ENCODE data around the gene NR2C2. TPM values are rescaled to one million over a fixed set of nuclear protein-coding genes. Genes with fewer than 3 reads are reported as not detected.

NR2C2 gene
- total RNA-seq, 1 donor from 2014 or later: 15.0 TPM

- Histone ChIP-seq H3K27me3 (ENCODE audit: control insufficient read depth, insufficient read depth, low read length) (no peaks in the 10 kb centered on the region), H3K4me3 (ENCODE audit: low read depth, low read length) (no peak overlapping the region), H3K36me3 (ENCODE audit: control insufficient read depth, insufficient read depth, low read length) (peaks cover 18% of the 10 kb centered on the region)
- FAIRE-seq: no peak
- no peak for DNase-seq (ENCODE audit: low read depth)
- no peak for TF ChIP-seq CTCF (IDR thresholded peaks at IDR 0.05; ENCODE audit: insufficient read depth, low read length, severe bottlenecking)
These were observed 103.2 kb downstream of the NR2C2 start for GRCh38 chr3:15050405-15051092.

DNA sequence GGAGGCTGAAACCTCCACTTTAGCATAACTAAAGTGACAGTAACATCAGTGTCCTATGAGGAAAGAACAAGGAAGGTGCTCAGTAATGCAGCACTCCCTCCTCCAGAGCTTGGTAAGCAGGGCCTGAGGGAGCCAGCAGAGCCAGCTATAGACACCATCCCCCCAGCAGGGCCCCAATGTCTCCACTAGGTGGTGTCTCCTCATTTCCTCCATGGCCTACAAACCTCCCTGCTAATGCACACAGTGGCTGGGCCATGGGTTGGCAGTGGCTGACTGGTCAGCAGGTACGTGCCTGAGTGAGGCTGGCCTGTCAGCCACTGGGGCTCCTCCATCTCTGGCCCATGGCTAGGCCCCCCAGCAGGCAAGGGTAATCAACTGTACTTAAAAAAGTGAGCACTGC is 104.1 kb downstream of the NR2C2 start:
- no peak overlapping the region for H3K4me3 ChIP-seq (ENCODE audit: low read depth, low read length)
- peaks cover 17% of the 10 kb centered on the region for H3K36me3 ChIP-seq (ENCODE audit: control insufficient read depth, insufficient read depth, low read length)
- FAIRE-seq (no peak), DNase-seq (ENCODE audit: low read depth) (peak; percentile 50)
- no peaks in the 10 kb centered on the region for H3K27me3 ChIP-seq (ENCODE audit: control insufficient read depth, insufficient read depth, low read length)
- TF ChIP-seq CTCF (IDR thresholded peaks at IDR 0.05; ENCODE audit: insufficient read depth, low read length, severe bottlenecking): peak; percentile 86

DNA sequence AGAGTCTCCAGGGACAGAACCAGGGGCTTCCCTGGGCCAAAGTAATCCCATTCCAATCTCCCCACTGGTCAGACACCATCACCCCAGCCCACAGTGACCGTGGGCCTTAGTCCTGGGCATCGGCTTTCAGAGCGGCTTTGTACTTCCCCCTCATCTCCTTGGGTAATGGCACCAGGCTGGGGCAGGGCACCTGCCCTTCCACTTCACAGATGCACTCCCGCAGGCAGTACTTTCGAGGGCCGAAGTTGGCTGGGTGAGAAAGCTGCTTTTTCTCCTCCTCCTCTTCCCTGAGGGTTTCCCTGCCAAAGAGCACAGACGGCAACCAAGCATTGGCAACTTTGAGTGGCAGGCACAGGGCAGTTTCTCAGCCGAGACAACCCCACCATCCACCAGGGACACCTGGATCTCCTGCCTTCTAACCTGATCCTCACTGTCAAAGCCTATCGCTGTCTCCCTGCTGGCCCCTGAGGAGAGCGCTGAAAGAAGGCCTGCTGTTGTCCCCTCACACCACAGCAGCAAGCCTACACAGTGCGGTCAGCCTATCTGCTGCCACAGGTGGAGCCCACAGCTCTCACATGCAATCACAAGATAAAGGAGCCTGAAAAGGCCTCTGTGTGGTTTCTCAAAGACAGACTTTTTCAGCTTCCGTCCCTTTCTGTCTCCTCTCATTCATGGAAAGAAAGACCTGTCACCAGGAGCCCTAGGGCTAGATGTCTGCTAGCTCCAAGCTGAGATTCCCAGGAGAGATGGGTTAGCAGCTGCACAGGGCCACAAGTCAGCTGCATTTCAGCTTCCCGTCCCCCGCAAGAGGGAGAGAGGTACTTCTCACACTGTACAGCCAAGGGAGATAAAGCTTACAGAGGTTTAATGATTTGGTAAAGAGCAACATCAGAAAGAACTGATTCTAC is 105.2 kb downstream of the NR2C2 start:
- peaks cover 22% of the 10 kb centered on the region for H3K36me3 ChIP-seq (ENCODE audit: control insufficient read depth, insufficient read depth, low read length)
- no peak for TF ChIP-seq CTCF (IDR thresholded peaks at IDR 0.05; ENCODE audit: insufficient read depth, low read length, severe bottlenecking)
- DNase-seq (ENCODE audit: low read depth) (no peak), FAIRE-seq (no peak)
- H3K4me3 ChIP-seq (ENCODE audit: low read depth, low read length): no peak overlapping the region
- no peaks in the 10 kb centered on the region for H3K27me3 ChIP-seq (ENCODE audit: control insufficient read depth, insufficient read depth, low read length)

- Histone ChIP-seq H3K27me3 (ENCODE audit: control insufficient read depth, insufficient read depth, low read length) (no peaks in the 10 kb centered on the region), H3K36me3 (ENCODE audit: control insufficient read depth, insufficient read depth, low read length) (peaks cover 24% of the 10 kb centered on the region), H3K4me3 (ENCODE audit: low read depth, low read length) (no peak overlapping the region)
- no peak for TF ChIP-seq CTCF (IDR thresholded peaks at IDR 0.05; ENCODE audit: insufficient read depth, low read length, severe bottlenecking)
- FAIRE-seq (no peak), DNase-seq (ENCODE audit: low read depth) (no peak)
These were observed 106.2 kb downstream of the NR2C2 start for GRCh38 chr3:15053541-15053940.

DNA sequence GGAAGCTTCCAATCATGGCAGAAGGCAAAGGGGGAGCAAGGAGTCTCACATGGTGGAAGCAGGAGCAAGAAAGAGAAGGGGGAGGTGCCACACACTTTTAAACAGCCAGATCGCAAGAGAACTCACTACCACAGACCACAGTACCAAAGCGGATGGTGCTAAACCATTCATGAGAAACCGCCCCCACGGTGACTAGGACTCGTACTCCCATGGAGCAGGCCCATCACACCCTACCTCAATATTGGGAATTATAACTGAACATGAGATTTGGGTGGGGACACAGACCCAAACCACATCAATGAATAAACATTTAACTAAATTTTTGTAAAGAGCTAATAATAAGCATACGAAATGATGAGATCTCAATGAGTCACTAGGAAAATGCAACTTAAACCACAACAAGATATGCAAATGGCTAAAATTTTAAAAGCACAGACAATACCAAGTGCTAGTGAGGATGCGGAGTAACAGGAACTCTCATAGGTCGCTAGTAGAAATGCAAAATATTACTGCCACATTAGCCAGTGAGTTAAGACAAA is 107.7 kb downstream of the NR2C2 start:
- Histone ChIP-seq H3K4me3 (ENCODE audit: low read depth, low read length) (no peak overlapping the region), H3K36me3 (ENCODE audit: control insufficient read depth, insufficient read depth, low read length) (peaks cover 24% of the 10 kb centered on the region), H3K27me3 (ENCODE audit: control insufficient read depth, insufficient read depth, low read length) (no peaks in the 10 kb centered on the region)
- DNase-seq (ENCODE audit: low read depth) (no peak), FAIRE-seq (no peak)
- TF ChIP-seq CTCF (IDR thresholded peaks at IDR 0.05; ENCODE audit: insufficient read depth, low read length, severe bottlenecking): no peak

Measured in bronchial epithelial cell (primary cell).